ENCODE results near the gene NDUFA8. TPM values are rescaled to one million over a fixed set of nuclear protein-coding genes. Genes with fewer than 3 reads are reported as not detected.

NDUFA8 gene
- total RNA-seq, 1 donor: 17.0 TPM

DNA sequence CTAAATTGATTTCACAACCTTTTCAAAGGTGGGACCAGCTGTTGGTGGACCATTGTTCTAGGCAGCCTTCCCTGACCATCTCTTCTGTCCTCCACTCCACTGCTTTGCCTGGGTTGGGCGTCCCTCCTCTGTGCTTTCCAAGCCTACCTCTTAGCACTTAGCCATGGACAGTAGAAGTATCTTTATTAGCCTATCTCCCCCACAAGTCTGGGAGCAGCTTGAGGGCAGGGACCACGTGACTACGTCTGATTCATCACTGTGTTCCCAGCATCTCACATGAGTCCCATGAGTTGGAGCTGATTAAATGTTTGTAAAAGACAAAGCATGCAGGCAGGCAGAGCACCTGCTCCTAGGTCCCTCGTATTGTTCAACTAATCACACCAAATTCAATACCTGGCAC lies 21.1 kb upstream of the NDUFA8 start:
- no peak overlapping the region for H2AFZ ChIP-seq (ENCODE audit: low read length)
- peaks cover 15% of the 10 kb centered on the region for H3K4me1 ChIP-seq (ENCODE audit: insufficient read depth, low read length)
- H3K36me3 ChIP-seq (ENCODE audit: insufficient read depth, low read length): no peaks in the 10 kb centered on the region
- TF ChIP-seq, protein P1, sequence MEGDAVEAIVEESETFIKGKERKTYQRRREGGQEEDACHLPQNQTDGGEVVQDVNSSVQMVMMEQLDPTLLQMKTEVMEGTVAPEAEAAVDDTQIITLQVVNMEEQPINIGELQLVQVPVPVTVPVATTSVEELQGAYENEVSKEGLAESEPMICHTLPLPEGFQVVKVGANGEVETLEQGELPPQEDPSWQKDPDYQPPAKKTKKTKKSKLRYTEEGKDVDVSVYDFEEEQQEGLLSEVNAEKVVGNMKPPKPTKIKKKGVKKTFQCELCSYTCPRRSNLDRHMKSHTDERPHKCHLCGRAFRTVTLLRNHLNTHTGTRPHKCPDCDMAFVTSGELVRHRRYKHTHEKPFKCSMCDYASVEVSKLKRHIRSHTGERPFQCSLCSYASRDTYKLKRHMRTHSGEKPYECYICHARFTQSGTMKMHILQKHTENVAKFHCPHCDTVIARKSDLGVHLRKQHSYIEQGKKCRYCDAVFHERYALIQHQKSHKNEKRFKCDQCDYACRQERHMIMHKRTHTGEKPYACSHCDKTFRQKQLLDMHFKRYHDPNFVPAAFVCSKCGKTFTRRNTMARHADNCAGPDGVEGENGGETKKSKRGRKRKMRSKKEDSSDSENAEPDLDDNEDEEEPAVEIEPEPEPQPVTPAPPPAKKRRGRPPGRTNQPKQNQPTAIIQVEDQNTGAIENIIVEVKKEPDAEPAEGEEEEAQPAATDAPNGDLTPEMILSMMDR (IDR thresholded peaks at IDR 0.05; ENCODE audit: extremely low read depth, low read depth, low read length): no peak
- H3K27me3 ChIP-seq (ENCODE audit: insufficient read depth, low read length): peaks cover 39% of the 10 kb centered on the region
- H3K9me3 ChIP-seq (ENCODE audit: low read depth, low read length): no peaks in the 10 kb centered on the region
- H3K79me2 ChIP-seq (ENCODE audit: insufficient read depth, low read length): no peaks in the 10 kb centered on the region
- peak; percentile 95 for DNase-seq (ENCODE audit: insufficient read length, low spot score, missing footprints)
- H4K20me1 ChIP-seq (ENCODE audit: insufficient read depth, low read length): no peaks in the 10 kb centered on the region
- H3K27ac ChIP-seq (ENCODE audit: low read depth, low read length): no peak overlapping the region
- no peak overlapping the region for H3K4me3 ChIP-seq (ENCODE audit: insufficient read depth, low read length)
- H3K4me2 ChIP-seq (ENCODE audit: insufficient read depth, low read length): no peak overlapping the region

DNA sequence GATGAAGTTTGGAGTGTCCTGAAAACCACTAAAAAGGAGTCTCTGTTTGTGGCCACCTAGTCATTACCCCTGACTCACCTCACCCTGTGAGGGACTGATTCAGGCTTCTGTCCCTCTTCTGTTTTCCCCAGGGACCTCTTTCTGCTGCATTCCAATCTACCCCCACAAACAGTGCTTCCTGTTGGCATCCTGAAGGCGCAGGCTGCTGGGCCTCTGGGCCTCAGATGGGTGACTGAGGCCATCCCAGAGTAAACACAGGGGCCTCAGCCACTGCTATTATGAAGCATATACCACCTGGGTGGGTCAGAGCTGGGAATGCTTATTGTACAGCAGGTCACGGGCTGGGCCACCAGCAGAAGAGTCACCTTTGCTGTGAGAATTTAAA lies 20.1 kb upstream of the NDUFA8 start:
- H3K4me2 ChIP-seq (ENCODE audit: insufficient read depth, low read length): no peak overlapping the region
- no peaks in the 10 kb centered on the region for H3K9me3 ChIP-seq (ENCODE audit: low read depth, low read length)
- peaks cover 15% of the 10 kb centered on the region for H3K4me1 ChIP-seq (ENCODE audit: insufficient read depth, low read length)
- H3K27ac ChIP-seq (ENCODE audit: low read depth, low read length): no peak overlapping the region
- peak; percentile 23 for DNase-seq (ENCODE audit: insufficient read length, low spot score, missing footprints)
- no peaks in the 10 kb centered on the region for H3K36me3 ChIP-seq (ENCODE audit: insufficient read depth, low read length)
- no peak overlapping the region for H3K4me3 ChIP-seq (ENCODE audit: insufficient read depth, low read length)
- H4K20me1 ChIP-seq (ENCODE audit: insufficient read depth, low read length): no peaks in the 10 kb centered on the region
- no peaks in the 10 kb centered on the region for H3K79me2 ChIP-seq (ENCODE audit: insufficient read depth, low read length)
- TF ChIP-seq, protein P1 (IDR thresholded peaks at IDR 0.05; ENCODE audit: extremely low read depth, low read depth, low read length): no peak
- H3K27me3 ChIP-seq (ENCODE audit: insufficient read depth, low read length): peaks cover 45% of the 10 kb centered on the region
- no peak overlapping the region for H2AFZ ChIP-seq (ENCODE audit: low read length)

DNA sequence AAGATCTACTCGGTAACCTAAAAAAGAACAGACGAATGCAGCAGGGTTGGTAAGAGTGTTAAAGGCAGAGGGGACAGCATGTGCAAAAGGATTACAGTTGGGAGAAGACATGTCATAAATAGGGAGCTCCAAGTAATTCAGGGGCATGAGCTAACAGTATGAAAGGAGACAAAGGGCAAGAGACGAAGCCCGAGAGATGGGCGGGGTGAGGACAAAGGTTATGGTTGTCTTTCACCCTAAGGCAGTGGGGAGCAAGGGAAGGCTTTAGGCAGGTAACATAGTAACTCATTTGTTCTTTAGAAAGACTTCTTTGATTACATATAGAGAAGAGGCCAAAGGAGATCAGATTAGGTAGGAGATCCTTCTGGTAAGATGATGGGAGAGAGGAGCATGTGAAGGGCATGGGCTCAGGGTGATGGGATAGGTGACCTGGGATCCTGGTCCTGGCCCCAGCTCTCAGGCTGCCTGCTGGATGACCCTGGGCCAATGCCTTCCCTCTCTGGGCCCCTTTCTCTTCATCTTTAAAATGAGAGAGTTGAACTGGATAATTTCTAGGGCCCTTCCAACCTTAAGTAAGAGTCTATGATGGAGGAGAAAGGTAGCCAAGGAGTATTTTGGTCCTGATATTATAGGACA lies 19.6 kb upstream of the NDUFA8 start:
- no peak for DNase-seq (ENCODE audit: insufficient read length, low spot score, missing footprints)
- Histone ChIP-seq H3K36me3 (ENCODE audit: insufficient read depth, low read length) (no peaks in the 10 kb centered on the region), H3K27me3 (ENCODE audit: insufficient read depth, low read length) (peaks cover 42% of the 10 kb centered on the region), H3K4me2 (ENCODE audit: insufficient read depth, low read length) (no peak overlapping the region), H4K20me1 (ENCODE audit: insufficient read depth, low read length) (no peaks in the 10 kb centered on the region), H3K4me1 (ENCODE audit: insufficient read depth, low read length) (peaks cover 15% of the 10 kb centered on the region), H2AFZ (ENCODE audit: low read length) (no peak overlapping the region), H3K79me2 (ENCODE audit: insufficient read depth, low read length) (no peaks in the 10 kb centered on the region), H3K27ac (ENCODE audit: low read depth, low read length) (no peak overlapping the region), H3K4me3 (ENCODE audit: insufficient read depth, low read length) (no peak overlapping the region), H3K9me3 (ENCODE audit: low read depth, low read length) (no peaks in the 10 kb centered on the region)
- TF ChIP-seq, protein P1 (IDR thresholded peaks at IDR 0.05; ENCODE audit: extremely low read depth, low read depth, low read length): no peak

DNA sequence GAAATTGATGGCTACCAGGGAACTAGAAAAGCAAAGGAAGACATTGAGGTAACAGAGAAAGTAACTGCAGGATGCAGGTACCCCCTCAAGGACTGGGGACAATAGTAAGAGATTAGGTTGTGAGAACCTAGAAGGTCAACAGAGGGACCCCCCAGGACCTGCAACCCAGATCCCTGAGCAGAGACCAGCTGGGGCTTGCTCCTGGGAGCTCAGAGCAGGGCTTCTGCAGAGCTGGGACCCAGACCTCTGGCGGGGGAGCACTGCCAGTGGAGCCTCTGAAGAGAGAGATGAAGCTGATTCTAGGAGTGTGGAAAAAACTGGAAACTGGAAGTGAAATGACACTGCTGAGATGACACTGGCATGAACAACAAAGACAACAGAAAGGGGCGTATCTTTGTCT lies 17.3 kb upstream of the NDUFA8 start:
- Histone ChIP-seq H3K4me3 (ENCODE audit: insufficient read depth, low read length) (no peak overlapping the region), H3K27me3 (ENCODE audit: insufficient read depth, low read length) (peaks cover 39% of the 10 kb centered on the region), H2AFZ (ENCODE audit: low read length) (no peak overlapping the region), H3K79me2 (ENCODE audit: insufficient read depth, low read length) (no peaks in the 10 kb centered on the region), H3K27ac (ENCODE audit: low read depth, low read length) (no peak overlapping the region), H3K36me3 (ENCODE audit: insufficient read depth, low read length) (no peaks in the 10 kb centered on the region), H3K4me1 (ENCODE audit: insufficient read depth, low read length) (peaks cover 15% of the 10 kb centered on the region), H3K4me2 (ENCODE audit: insufficient read depth, low read length) (no peak overlapping the region), H3K9me3 (ENCODE audit: low read depth, low read length) (no peaks in the 10 kb centered on the region), H4K20me1 (ENCODE audit: insufficient read depth, low read length) (no peaks in the 10 kb centered on the region)
- TF ChIP-seq, protein P1 (IDR thresholded peaks at IDR 0.05; ENCODE audit: extremely low read depth, low read depth, low read length): no peak
- DNase-seq (ENCODE audit: insufficient read length, low spot score, missing footprints): no peak

Data from osteoblast (primary cell).